Panc1 (cell line): ENCODE measurements around the gene AP3B2. TPM values are rescaled to one million over a fixed set of nuclear protein-coding genes. Genes with fewer than 3 reads are reported as not detected.
"Not testable (repeated sequence)": the region's sequence is repeated elsewhere in the genome, so short reads cannot be mapped to it uniquely, and the experiment has no call there.

Experiments used
- ATAC-seq: fragments of 200-7000 bp; cut with Tn5 transposase; 2 replicates; pipeline ENCODE4 v1.9.1; 2020; ENCODE audit warnings: mild to moderate bottlenecking, moderate library complexity
- BruUV-seq: library from RNA; stranded (reverse); fragments of 400-500 nt; replicated peaks from 2 replicates; lab custom pipeline; 2021; lab: Mats Ljungman, UMichigan
- CTCF ChIA-PET: fragments of 300-600 bp; sonication (Branson Sonifier 250); formaldehyde crosslinking; loops from one replicate; lab custom pipeline; 2022; ENCODE audit warnings: antibody characterized with exemption; lab: Charles Lee
- POLR2A ChIA-PET: fragments of 300-600 bp; sonication (Branson Sonifier 250); formaldehyde crosslinking; loops from one replicate; lab custom pipeline; 2022; ENCODE audit warnings: antibody characterized with exemption; lab: Charles Lee
- DNase-seq: peaks from one replicate; pipeline ENCODE4 v3.0.0-alpha.2; 2010; ENCODE audit warnings: low read depth, low spot score
- H3K27ac ChIP-seq: 2 replicates; pipeline ENCODE4 v1.5.1; 2011; ENCODE audit warnings: mild to moderate bottlenecking, low read length, inconsistent platforms
- H3K27me3 ChIP-seq: fragments of 200-500 bp; sonication (Bioruptor generic); 2 replicates; pipeline ENCODE4 v1.6.0; 2014; ENCODE audit warnings: low read length, inconsistent platforms; ENCODE audit not compliant: control insufficient read depth, insufficient read depth
- H3K36me3 ChIP-seq: fragments of 200-500 bp; sonication (Bioruptor generic); 2 replicates; pipeline ENCODE4 v1.5.1; 2014; ENCODE audit warnings: inconsistent platforms, mild to moderate bottlenecking, low read length, moderate library complexity; ENCODE audit not compliant: control insufficient read depth, insufficient read depth
- H3K4me1 ChIP-seq: 2 replicates; pipeline ENCODE4 v1.5.1; 2011; ENCODE audit warnings: inconsistent platforms, mild to moderate bottlenecking, low read length, moderate library complexity; ENCODE audit not compliant: control insufficient read depth, insufficient read depth
- H3K4me3 ChIP-seq, 2 experiments: 2 replicates each; pipeline ENCODE4 v1.5.1; 2011 to 2012; ENCODE audit warnings: low read depth in 2 of 2, low read length in 2 of 2, mild to moderate bottlenecking in 2 of 2, inconsistent platforms in 1 of 2, moderate library complexity in 1 of 2
- H3K9me3 ChIP-seq: fragments of 200-500 bp; sonication (Bioruptor generic); 2 replicates; pipeline ENCODE4 v1.5.1; 2014; ENCODE audit warnings: low read depth, mild to moderate bottlenecking, inconsistent platforms, low read length, moderate library complexity; ENCODE audit not compliant: control insufficient read depth, insufficient read depth
- CTCF ChIP-seq: fragments of 450-650 bp; IDR thresholded peaks from 2 replicates; pipeline ENCODE4 v1.5.1; 2017; ENCODE audit warnings: mild to moderate bottlenecking
- POLR2AphosphoS5 ChIP-seq: IDR thresholded peaks from 2 replicates; pipeline ENCODE4 v1.6.1; 2012; ENCODE audit warnings: mild to moderate bottlenecking, low read depth, low read length, moderate library complexity
- REST ChIP-seq, 2 experiments: IDR thresholded peaks; 2 replicates each; pipeline ENCODE4 v1.6.1; 2011 to 2012; ENCODE audit warnings: low read depth in 2 of 2, control low read depth in 1 of 2, low read length in 1 of 2, mild to moderate bottlenecking in 1 of 2, moderate library complexity in 1 of 2; ENCODE audit not compliant: insufficient read depth in 1 of 2
- SIN3A ChIP-seq: IDR thresholded peaks from 2 replicates; pipeline ENCODE4 v1.6.1; 2012; ENCODE audit warnings: low read depth, mild to moderate bottlenecking, low read length, moderate library complexity, borderline replicate concordance; ENCODE audit not compliant: insufficient read depth
- TCF7L2 ChIP-seq: IDR thresholded peaks from 2 replicates; pipeline ENCODE4 v1.6.1; 2011; ENCODE audit warnings: mild to moderate bottlenecking, low read depth, low read length, inconsistent platforms
- in situ Hi-C: cut with HindIII; loops from 2 replicates; pipeline ENCODE4 v1.10.0; 2016; ENCODE audit warnings: low sequenced_read_pairs, low pct_unique_long_range_greater_than_20kb
- intact Hi-C: fragments of 100-400 bp; cut with micrococcal nuclease; formaldehyde crosslinking; loops from one replicate; pipeline ENCODE4 v1.10.0; 2022; ENCODE audit not compliant: unreplicated experiment
- total RNA-seq: library from RNA; stranded (reverse); gene quantifications from one replicate; pipeline ENCODE4 v1.2.1, GENCODE V29; 2021; ENCODE audit not compliant: unreplicated experiment

AP3B2 gene
- total RNA-seq, 1 experiment from 2014 or later, result 0.95 TPM

GRCh38 chr15:82710208-82710555 lies 507 bp upstream of the AP3B2 start:
- Histone ChIP-seq H3K36me3 (no peaks in the 10 kb centered on the region), H3K27ac (no peak overlapping the region), H3K9me3 (no peaks in the 10 kb centered on the region), H3K4me3 (peak overlapping the region; percentile 58 to 76), H3K27me3 (no peaks in the 10 kb centered on the region; the same call in 1 of the 2 replicates), H3K4me1 (no peaks in the 10 kb centered on the region; the same call in 1 of the 2 replicates)
- in situ Hi-C loops, result no loop called here
- no TSS peak for BruUV-seq
- ATAC-seq, result no peak
- ChIA-PET CTCF (no interaction called here), POLR2A (no interaction called here)
- intact Hi-C loops, result no loop called here
- DNase-seq, result no peak
- TF ChIP-seq POLR2AphosphoS5, result no peak
- no peak for TF ChIP-seq TCF7L2
- no peak for TF ChIP-seq SIN3A
- no peak for TF ChIP-seq CTCF
- TF ChIP-seq REST (IDR thresholded peaks at IDR 0.05; ENCODE audit: insufficient read depth in 1 of 2, low read depth in 2 of 2, low read length in 1 of 2), result no peak

DNA sequence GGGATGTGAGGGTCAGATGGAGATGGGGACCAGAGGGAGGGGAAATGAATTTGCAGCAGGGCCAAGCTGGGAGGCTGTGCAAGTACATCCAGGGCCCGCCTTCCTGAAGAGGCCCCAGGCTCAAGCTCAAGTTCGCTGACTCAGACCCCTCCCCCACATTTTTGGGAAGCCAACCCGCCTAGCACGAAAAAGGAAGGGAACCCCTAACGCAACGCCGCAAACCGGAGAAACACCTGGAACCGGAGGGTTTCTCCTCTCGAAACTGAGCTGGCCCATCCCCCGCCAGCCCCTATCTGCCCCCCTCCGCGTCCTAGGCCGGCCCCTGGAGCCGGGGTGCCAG lies 624 bp downstream of the AP3B2 start:
- no peaks in the 10 kb centered on the region for H3K36me3 ChIP-seq
- no peak overlapping the region for H3K27ac ChIP-seq
- DNase-seq, result no peak
- in situ Hi-C loops (no loop called here), intact Hi-C loops (no loop called here)
- H3K9me3 ChIP-seq, result no peaks in the 10 kb centered on the region
- ChIA-PET POLR2A (no interaction called here), CTCF (no interaction called here)
- BruUV-seq, result no TSS peak
- peak overlapping the region; percentile 58 to 76 for H3K4me3 ChIP-seq
- H3K4me1 ChIP-seq, result no peaks in the 10 kb centered on the region; the same call in 1 of the 2 replicates
- no peak for TF ChIP-seq POLR2AphosphoS5
- TF ChIP-seq SIN3A, result no peak
- TF ChIP-seq CTCF, result no peak
- TF ChIP-seq TCF7L2, result no peak
- no peak for TF ChIP-seq REST (IDR thresholded peaks at IDR 0.05; ENCODE audit: insufficient read depth in 1 of 2, low read depth in 2 of 2, low read length in 1 of 2)
- no peaks in the 10 kb centered on the region; the same call in 1 of the 2 replicates for H3K27me3 ChIP-seq
- no peak for ATAC-seq

- BruUV-seq, H3K9me3 ChIP-seq, CTCF ChIA-PET, ATAC-seq, H3K4me3 ChIP-seq, POLR2A ChIA-PET, H3K27ac ChIP-seq, H3K36me3 ChIP-seq, in situ Hi-C loops, DNase-seq, H3K4me1 ChIP-seq, intact Hi-C loops, H3K27me3 ChIP-seq: not testable (repeated sequence)
These were observed 3.8 kb downstream of the AP3B2 start for GRCh38 chr15:82705856-82706255.
